ENCODE data around the gene ADISSP. TPM values are rescaled to one million over a fixed set of nuclear protein-coding genes. Genes with fewer than 3 reads are reported as not detected.

ADISSP gene
- total RNA-seq, 1 experiment from 2014 or later: 66.6 TPM

- no peak for DNase-seq
- no peaks in the 10 kb centered on the region for H3K9me3 ChIP-seq
- H3K4me3 ChIP-seq: no peak overlapping the region
- H3K27me3 ChIP-seq: no peaks in the 10 kb centered on the region
- no peaks in the 10 kb centered on the region for H3K36me3 ChIP-seq
Observed at GRCh38 chr20:3721912-3722311, 45.6 kb downstream of the ADISSP start.

DNA sequence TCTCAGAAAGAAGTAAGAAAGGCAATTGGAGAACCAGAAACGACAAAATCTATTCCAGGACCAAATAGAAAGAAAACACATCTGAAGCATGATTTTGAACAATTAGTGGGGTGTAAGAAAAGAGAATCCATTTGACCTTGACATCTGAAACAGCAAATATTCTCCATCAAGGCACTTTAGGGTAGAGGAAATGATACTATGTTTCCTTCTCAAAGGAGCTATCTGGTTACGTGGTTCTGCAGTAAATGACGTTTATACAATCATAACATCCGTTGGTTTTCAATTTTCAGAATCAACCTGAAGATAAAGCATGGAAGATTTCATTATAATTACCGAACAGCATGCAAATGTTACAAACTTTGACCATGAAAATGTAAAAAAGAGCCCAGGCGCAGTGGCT lies 46.9 kb downstream of the ADISSP start:
- no peaks in the 10 kb centered on the region for H3K36me3 ChIP-seq
- no peaks in the 10 kb centered on the region for H3K27me3 ChIP-seq
- H3K4me3 ChIP-seq: no peak overlapping the region
- H3K9me3 ChIP-seq: no peaks in the 10 kb centered on the region
- no peak for DNase-seq

DNA sequence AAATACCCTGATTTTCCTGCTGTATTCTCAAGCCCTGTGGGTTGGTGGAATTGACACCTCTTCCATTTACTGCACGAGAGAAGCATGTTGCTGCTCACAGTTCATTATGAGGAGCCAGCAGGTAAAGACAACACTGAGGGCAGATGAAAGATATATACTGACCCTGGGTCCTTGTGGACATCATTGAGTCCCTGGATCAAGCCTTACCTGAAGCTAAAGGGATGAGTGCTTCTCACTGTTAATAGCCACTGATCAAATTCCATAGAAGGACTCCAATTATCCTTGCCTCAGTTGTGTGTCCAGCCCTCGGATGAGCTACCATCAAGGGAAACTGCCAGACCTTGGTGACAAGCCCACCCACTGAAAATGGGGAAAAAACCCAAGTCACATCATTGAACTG lies 47.5 kb downstream of the ADISSP start:
- H3K27me3 ChIP-seq: no peaks in the 10 kb centered on the region
- H3K4me3 ChIP-seq: no peak overlapping the region
- DNase-seq: no peak
- no peaks in the 10 kb centered on the region for H3K36me3 ChIP-seq
- no peaks in the 10 kb centered on the region for H3K9me3 ChIP-seq

DNA sequence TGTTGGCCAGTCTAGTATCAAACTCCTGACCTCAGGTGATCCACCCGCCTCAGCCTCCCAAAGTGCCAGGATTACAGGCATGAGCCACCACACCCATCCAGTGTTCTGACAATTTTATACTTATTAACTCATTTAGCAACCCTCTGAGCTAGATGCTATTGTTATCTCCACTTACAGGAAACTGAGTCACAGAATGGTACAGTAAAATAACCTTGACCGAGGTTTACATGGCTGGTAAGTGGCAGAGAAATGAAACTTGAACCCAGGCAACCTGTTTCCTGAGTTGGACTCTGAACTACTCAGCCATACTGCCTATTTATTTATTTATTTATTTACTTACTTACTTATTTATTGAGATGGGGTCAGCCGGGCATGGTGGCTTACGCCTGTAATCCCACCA lies 48.5 kb downstream of the ADISSP start:
- no peak for DNase-seq
- H3K27me3 ChIP-seq: no peaks in the 10 kb centered on the region
- H3K4me3 ChIP-seq: no peak overlapping the region
- H3K36me3 ChIP-seq: no peaks in the 10 kb centered on the region
- no peaks in the 10 kb centered on the region for H3K9me3 ChIP-seq

- H3K27me3 ChIP-seq: no peaks in the 10 kb centered on the region
- no peak overlapping the region for H3K4me3 ChIP-seq
- H3K36me3 ChIP-seq: no peaks in the 10 kb centered on the region
- no peaks in the 10 kb centered on the region for H3K9me3 ChIP-seq
- DNase-seq: peak; percentile 38
Observed at GRCh38 chr20:3716195-3716834, 51.2 kb downstream of the ADISSP start.

GRCh38 chr20:3714092-3714491 lies 53.5 kb downstream of the ADISSP start:
- no peaks in the 10 kb centered on the region for H3K36me3 ChIP-seq
- H3K4me3 ChIP-seq: no peak overlapping the region
- no peaks in the 10 kb centered on the region for H3K27me3 ChIP-seq
- no peak for DNase-seq
- no peaks in the 10 kb centered on the region for H3K9me3 ChIP-seq

DNA sequence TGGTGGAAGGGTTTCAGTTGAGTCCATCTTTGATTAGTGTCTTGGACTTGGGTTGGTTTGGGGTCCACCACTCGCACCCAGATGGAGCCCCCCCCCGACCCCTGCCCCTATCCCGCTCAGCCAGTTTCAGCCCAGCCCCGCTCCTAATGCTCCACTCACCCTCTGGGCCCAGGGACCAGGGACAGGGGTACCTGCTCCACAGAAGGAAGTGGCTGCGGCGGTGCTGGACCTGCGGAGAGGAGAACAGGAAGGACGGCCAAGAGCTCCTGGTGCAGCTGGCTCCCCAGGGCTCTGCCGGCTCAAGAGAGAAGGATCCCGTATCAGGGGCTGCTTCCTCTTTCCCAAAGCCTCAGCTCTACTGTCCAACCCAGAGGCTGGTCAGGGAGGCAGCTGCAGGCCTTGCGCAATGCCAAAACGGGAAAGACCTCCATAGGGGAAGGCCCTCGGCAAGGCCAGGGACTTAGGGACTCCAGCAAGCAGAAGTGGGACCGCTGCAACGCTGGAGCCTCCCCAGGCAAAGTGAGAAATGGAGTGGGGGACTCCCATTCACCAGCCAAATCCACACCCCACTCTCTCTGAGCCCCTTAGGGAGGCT lies 55.2 kb downstream of the ADISSP start, which contains the start of gene SIGLEC1:
TSS of gene SIGLEC1 (minus strand) at position 322 of the 595 bp plus-strand sequence. CDS start 5,472 bp downstream, outside the sequence.
- no peak within 1 kb of the TSS for H3K4me3 ChIP-seq
- no peaks in the 10 kb centered on the region for H3K9me3 ChIP-seq
- no peaks in the 10 kb centered on the region for H3K36me3 ChIP-seq
- no peak for DNase-seq
- no peaks in the 10 kb centered on the region for H3K27me3 ChIP-seq

DNA sequence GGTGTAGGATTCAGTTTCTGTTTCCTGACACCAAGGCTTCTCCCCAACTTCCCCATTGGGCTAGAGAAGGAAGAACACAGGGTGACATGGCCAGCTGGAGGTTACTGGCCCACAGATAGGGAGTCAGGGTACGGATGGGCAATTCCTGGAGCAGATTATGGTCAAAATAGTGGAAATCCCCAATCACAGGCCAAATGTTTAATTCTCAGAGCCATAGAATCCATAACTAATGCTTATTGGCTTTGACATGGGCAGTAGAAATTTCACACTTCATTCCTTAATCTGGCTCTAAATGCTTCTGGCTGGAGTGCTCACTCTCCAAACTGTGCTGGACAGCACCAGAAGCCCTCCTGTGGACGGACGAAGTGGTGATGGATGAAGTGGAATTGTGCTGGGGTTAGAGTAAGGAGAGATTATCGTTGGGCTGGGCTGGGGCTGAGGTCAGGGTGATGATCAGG lies 56.0 kb downstream of the ADISSP start:
- Histone ChIP-seq H3K9me3 (no peaks in the 10 kb centered on the region), H3K36me3 (no peaks in the 10 kb centered on the region), H3K27me3 (no peaks in the 10 kb centered on the region), H3K4me3 (no peak overlapping the region)
- DNase-seq: no peak

- peak; percentile 31 for DNase-seq
- no peak overlapping the region for H3K4me3 ChIP-seq
- no peaks in the 10 kb centered on the region for H3K36me3 ChIP-seq
- H3K9me3 ChIP-seq: no peaks in the 10 kb centered on the region
- no peaks in the 10 kb centered on the region for H3K27me3 ChIP-seq
Observed at GRCh38 chr20:3710703-3711483, 56.7 kb downstream of the ADISSP start.

GRCh38 chr20:3710011-3710466 lies 57.5 kb downstream of the ADISSP start:
- no peaks in the 10 kb centered on the region for H3K9me3 ChIP-seq

DNA sequence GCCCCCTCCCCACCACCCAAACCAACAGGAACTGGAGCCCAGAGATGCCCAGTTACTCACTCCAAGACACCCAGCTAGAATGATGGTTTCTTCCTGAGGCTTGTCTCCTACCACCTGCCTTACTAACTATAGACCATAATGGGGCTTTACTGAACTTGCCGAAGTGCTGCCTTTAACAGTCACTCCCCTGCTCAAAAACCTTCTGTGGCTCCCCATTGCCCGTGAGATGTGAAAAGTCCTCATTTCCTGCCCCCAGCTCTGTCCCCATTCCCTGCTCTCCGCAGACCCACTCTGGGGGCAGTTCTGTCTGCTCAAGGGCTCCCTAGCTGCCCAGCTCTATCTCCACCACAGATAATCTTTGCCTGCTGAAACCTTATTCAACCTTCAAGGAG lies 60.0 kb downstream of the ADISSP start:
- H3K27me3 ChIP-seq: no peaks in the 10 kb centered on the region
- DNase-seq: no peak
- no peaks in the 10 kb centered on the region for H3K9me3 ChIP-seq
- H3K36me3 ChIP-seq: no peaks in the 10 kb centered on the region
- H3K4me3 ChIP-seq: no peak overlapping the region

More at GRCh38 chr20:3710011-3710466, 57.5 kb downstream of the ADISSP start:
- no peak for DNase-seq
- no peaks in the 10 kb centered on the region for H3K36me3 ChIP-seq
- no peak overlapping the region for H3K4me3 ChIP-seq
- no peaks in the 10 kb centered on the region for H3K27me3 ChIP-seq

DNA sequence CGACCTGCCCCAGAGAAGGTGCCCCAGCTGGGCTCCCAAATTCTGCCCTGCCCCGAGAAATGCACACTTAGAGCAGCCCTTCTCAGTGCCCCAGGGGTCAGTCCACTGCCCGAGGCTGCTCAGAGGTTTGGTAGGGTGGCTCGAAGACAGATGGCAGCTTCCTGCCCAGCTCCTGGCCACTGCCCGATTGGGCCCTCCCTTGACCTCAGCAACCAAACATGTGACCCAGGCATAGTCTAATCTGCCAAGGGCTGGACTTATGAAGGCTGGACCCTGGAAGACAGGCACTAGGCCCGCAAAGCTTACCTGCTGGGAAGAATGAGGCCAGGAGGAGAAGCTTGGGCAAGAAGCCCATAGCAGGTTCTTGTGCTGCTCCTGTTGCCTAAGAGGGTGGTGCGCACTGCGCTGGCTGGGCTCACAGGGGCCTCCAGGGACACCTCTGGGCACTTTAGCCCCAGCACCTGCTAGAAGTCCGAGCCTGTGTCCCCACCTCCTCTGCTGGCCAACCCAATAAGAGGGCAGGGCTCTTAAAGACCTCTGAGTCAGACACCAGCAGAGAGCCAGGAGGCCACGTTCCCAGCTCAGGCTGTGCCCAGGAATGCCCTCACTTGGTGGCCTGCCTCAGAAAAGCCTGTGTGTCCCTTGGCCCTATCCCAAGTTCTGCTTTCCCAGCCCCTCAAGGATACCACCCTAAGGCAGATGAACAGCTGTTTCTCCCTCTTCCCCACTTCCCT lies 60.6 kb downstream of the ADISSP start:
- Histone ChIP-seq H3K27me3 (no peaks in the 10 kb centered on the region), H3K4me3 (no peak overlapping the region), H3K9me3 (no peaks in the 10 kb centered on the region), H3K36me3 (no peaks in the 10 kb centered on the region)
- DNase-seq: peak; percentile 54

GRCh38 chr20:3705970-3706739 lies 61.4 kb downstream of the ADISSP start:
- DNase-seq: no peak
- Histone ChIP-seq H3K36me3 (no peaks in the 10 kb centered on the region), H3K9me3 (no peaks in the 10 kb centered on the region), H3K4me3 (no peak overlapping the region), H3K27me3 (no peaks in the 10 kb centered on the region)

DNA sequence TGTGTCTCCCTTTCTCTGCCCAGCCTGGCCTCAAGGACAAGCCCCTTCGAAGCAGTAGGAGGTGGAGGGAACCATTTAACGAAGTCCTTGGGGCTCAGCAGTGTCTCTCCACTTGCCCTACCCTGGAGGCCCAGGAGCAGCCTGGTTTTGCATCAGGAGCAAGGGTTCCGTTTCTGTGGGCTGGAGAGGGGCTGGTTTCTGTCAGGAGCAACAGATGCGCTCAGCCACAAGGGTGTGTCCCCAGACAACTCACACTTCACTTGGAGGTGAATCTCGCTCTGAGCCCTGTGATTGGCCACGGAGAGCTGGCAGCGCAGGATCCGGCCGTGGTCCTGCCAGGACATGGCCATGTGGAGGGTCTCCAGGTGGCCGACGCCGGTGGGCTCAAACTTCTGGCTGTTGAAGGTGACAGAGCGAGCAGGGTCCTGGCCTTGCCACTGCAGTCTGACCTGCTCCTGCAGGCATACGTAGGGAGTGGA lies 62.0 kb downstream of the ADISSP start:
- Histone ChIP-seq H3K4me3 (no peak overlapping the region), H3K36me3 (no peaks in the 10 kb centered on the region), H3K9me3 (no peaks in the 10 kb centered on the region), H3K27me3 (no peaks in the 10 kb centered on the region)
- DNase-seq: no peak

- H3K36me3 ChIP-seq: no peaks in the 10 kb centered on the region
- H3K27me3 ChIP-seq: no peaks in the 10 kb centered on the region
- H3K9me3 ChIP-seq: no peaks in the 10 kb centered on the region
- no peak overlapping the region for H3K4me3 ChIP-seq
- no peak for DNase-seq
Observed at GRCh38 chr20:3704087-3704486, 63.5 kb downstream of the ADISSP start.

All from MG63 (cell line).